HCT116 (cell line): ENCODE measurements around the gene KRT6A. TPM values are rescaled to one million over a fixed set of nuclear protein-coding genes. Genes with fewer than 3 reads are reported as not detected.
A peak's percentile ranks its signal among the peaks of the same experiment; 100 is the strongest.

Experiments used
- ATAC-seq: fragments of 200-7000 bp; cut with Tn5 transposase; 2 replicates; pipeline ENCODE4 v1.9.1; 2020; ENCODE audit warnings: mild to moderate bottlenecking, moderate library complexity
- BruUV-seq: library from RNA; stranded (reverse); fragments of 400-500 nt; replicated peaks from 2 replicates; lab custom pipeline; 2021; lab: Mats Ljungman, UMichigan
- CTCF ChIA-PET: fragments of 300-600 bp; sonication (Branson Sonifier 250); formaldehyde crosslinking; loops from one replicate; lab custom pipeline; 2021; ENCODE audit warnings: antibody characterized with exemption; lab: Charles Lee
- POLR2A ChIA-PET: fragments of 300-600, 350-600 bp; sonication (Branson Sonifier 250); formaldehyde crosslinking; loops from one replicate; lab custom pipeline; 2021; ENCODE audit warnings: antibody characterized with exemption; lab: Charles Lee
- RAD21 ChIA-PET, 2 experiments: fragments of 300-600 bp; sonication (Branson Sonifier 250); formaldehyde crosslinking; loops; one replicate each; lab custom pipeline; 2023; ENCODE audit warnings: low total read pairs in 2 of 2; ENCODE audit not compliant: uncharacterized antibody in 2 of 2, unreplicated experiment in 2 of 2, low non-redundant PET in 1 of 2; lab: Charles Lee
- DNase-seq: peaks from one replicate; pipeline ENCODE4 v3.0.0-alpha.2; 2010; ENCODE audit warnings: low read depth, low spot score
- H2AFZ ChIP-seq: fragments of 200-600 bp; shearing (Covaris generic), sonication (generic); 2 replicates; pipeline ENCODE4 v1.6.1; 2017; ENCODE audit warnings: low read depth, mixed run types, mixed read lengths, antibody characterized with exemption, low read length; ENCODE audit not compliant: poor library complexity, severe bottlenecking
- H3K27ac ChIP-seq: 2 replicates; pipeline ENCODE4 v1.5.1; 2012; ENCODE audit warnings: low read depth, low read length
- H3K27me3 ChIP-seq: fragments of 200-600 bp; sonication (generic); 2 replicates; pipeline ENCODE4 v1.6.1; 2016; ENCODE audit warnings: mixed run types, low read length, mixed read lengths; ENCODE audit not compliant: insufficient read depth
- H3K36me3 ChIP-seq, 2 experiments: fragments of 200-500 bp in 1 of 2; fragments of 200-600 bp in 1 of 2; sonication (Bioruptor generic) in 1 of 2; sonication (generic) in 1 of 2; 2 replicates each; pipeline versions ENCODE4 v1.5.1 to v1.6.1; 2014 to 2016; ENCODE audit warnings: low read length in 2 of 2, inconsistent platforms in 1 of 2, mixed read lengths in 1 of 2, mixed run types in 1 of 2; ENCODE audit not compliant: insufficient read depth in 2 of 2, control insufficient read depth in 1 of 2
- H3K4me1 ChIP-seq, 2 experiments: fragments of 200-600 bp in 1 of 2; sonication (generic) in 1 of 2; 2 replicates each; pipeline versions ENCODE4 v1.5.1 to v1.6.1; 2012 to 2017; ENCODE audit warnings: low read length in 2 of 2, inconsistent platforms in 1 of 2, mild to moderate bottlenecking in 1 of 2, mixed read lengths in 1 of 2, mixed run types in 1 of 2, moderate library complexity in 1 of 2; ENCODE audit not compliant: insufficient read depth in 2 of 2, control insufficient read depth in 1 of 2
- H3K4me2 ChIP-seq: fragments of 200-600 bp; sonication (generic); 2 replicates; pipeline ENCODE4 v1.6.1; 2017; ENCODE audit warnings: mixed run types, low read length, mixed read lengths
- H3K4me3 ChIP-seq, 2 experiments: fragments of 200-600 bp in 1 of 2; sonication (generic) in 1 of 2; replicated peaks in 1 of 2; 2 replicates each; pipeline ENCODE4 v1.5.1; 2011 to 2016; ENCODE audit warnings: low read length in 2 of 2, control low read depth in 1 of 2, low read depth in 1 of 2, mild to moderate bottlenecking in 1 of 2, mixed read lengths in 1 of 2, mixed run types in 1 of 2
- H3K79me2 ChIP-seq: fragments of 200-600 bp; sonication (generic); 2 replicates; pipeline ENCODE4 v1.6.1; 2017; ENCODE audit warnings: mild to moderate bottlenecking, mixed run types, low read length, moderate library complexity, mixed read lengths; ENCODE audit not compliant: insufficient read depth
- H3K9ac ChIP-seq: fragments of 200-600 bp; sonication (generic); 2 replicates; pipeline ENCODE4 v1.6.1; 2016; ENCODE audit warnings: low read length, mixed read lengths
- H3K9me2 ChIP-seq: fragments of 200-600 bp; sonication (generic), shearing (Covaris generic); 2 replicates; pipeline ENCODE4 v1.6.1; 2017; ENCODE audit warnings: mixed run types, mild to moderate bottlenecking, moderate library complexity; ENCODE audit not compliant: insufficient read depth
- H3K9me3 ChIP-seq, 2 experiments: fragments of 200-500 bp in 1 of 2; fragments of 200-600 bp in 1 of 2; sonication (Bioruptor generic) in 1 of 2; sonication (generic) in 1 of 2; 2 replicates each; pipeline ENCODE4 v1.6.1; 2014 to 2017; ENCODE audit warnings: low read length in 2 of 2, mixed read lengths in 2 of 2, inconsistent platforms in 1 of 2, low read depth in 1 of 2, mild to moderate bottlenecking in 1 of 2, mixed run types in 1 of 2, moderate library complexity in 1 of 2; ENCODE audit not compliant: control insufficient read depth in 1 of 2, insufficient read depth in 1 of 2
- H4K20me1 ChIP-seq: fragments of 200-600 bp; sonication (generic), shearing (Covaris generic); 2 replicates; pipeline ENCODE4 v1.6.1; 2017; ENCODE audit warnings: mixed run types, mild to moderate bottlenecking, moderate library complexity; ENCODE audit not compliant: insufficient read depth
- CBX3 ChIP-seq: IDR thresholded peaks from 2 replicates; pipeline ENCODE4 v1.6.1; 2012; ENCODE audit warnings: low read depth
- ELF1 ChIP-seq: IDR thresholded peaks from 2 replicates; pipeline ENCODE4 v1.6.1; 2012; ENCODE audit warnings: low read depth, borderline replicate concordance
- EZH2 ChIP-seq: fragments of 200-600 bp; sonication (generic); IDR thresholded peaks from 2 replicates; pipeline ENCODE4 v1.6.1; 2017; ENCODE audit warnings: antibody characterized with exemption, mixed run types
- JUND ChIP-seq: IDR thresholded peaks from 2 replicates; pipeline ENCODE4 v1.6.1; 2012
- POLR2A ChIP-seq: IDR thresholded peaks from 2 replicates; pipeline ENCODE4 v1.7.0; 2011; ENCODE audit warnings: borderline replicate concordance; ENCODE audit not compliant: insufficient read depth, insufficient read length; ENCODE audit errors: extremely low read depth
- RAD21 ChIP-seq: IDR thresholded peaks from 2 replicates; pipeline ENCODE4 v1.6.1; 2012; ENCODE audit warnings: low read depth, mild to moderate bottlenecking
- SIN3A ChIP-seq: IDR thresholded peaks from 2 replicates; pipeline ENCODE4 v1.6.1; 2012; ENCODE audit warnings: low read depth
- SRF ChIP-seq: IDR thresholded peaks from 2 replicates; pipeline ENCODE4 v1.6.1; 2012; ENCODE audit warnings: low read depth
- TCF7L2 ChIP-seq: IDR thresholded peaks from 2 replicates; pipeline ENCODE4 v1.7.0; 2011; ENCODE audit warnings: borderline replicate concordance, inconsistent platforms; ENCODE audit not compliant: insufficient read depth, insufficient read length; ENCODE audit errors: extremely low read depth
- ZNF274 ChIP-seq: fragments of 200-500 bp; sonication (Bioruptor generic); IDR thresholded peaks from 2 replicates; pipeline ENCODE4 v1.6.1; 2014; ENCODE audit warnings: mild to moderate bottlenecking, low read depth, low read length, inconsistent platforms
- intact Hi-C: fragments of 100-400 bp; cut with micrococcal nuclease; formaldehyde crosslinking; loops from 2 replicates; pipeline ENCODE4 v1.10.0; 2022
- total RNA-seq: library from RNA; stranded (reverse); gene quantifications from one replicate; pipeline ENCODE4 v1.2.1, GENCODE V29; 2021; ENCODE audit not compliant: unreplicated experiment
- TF ChIP-seq, protein P1 (sequence below), 3 experiments: fragments of 200-600 bp in 1 of 3; sonication (generic) in 1 of 3; IDR thresholded peaks in 2 of 3; conservative IDR thresholded peaks in 1 of 3; 2 replicates each; pipeline ENCODE4 v1.5.1; 2012 to 2017; ENCODE audit warnings: low read depth in 2 of 3, low read length in 2 of 3, antibody characterized with exemption in 1 of 3, borderline replicate concordance in 1 of 3, control low read depth in 1 of 3, mild to moderate bottlenecking in 1 of 3, mixed read lengths in 1 of 3, mixed run types in 1 of 3, moderate library complexity in 1 of 3; ENCODE audit not compliant: insufficient read depth in 1 of 3
- TF ChIP-seq, protein P2 (sequence below): IDR thresholded peaks from 2 replicates; pipeline ENCODE4 v1.6.1; 2012
- TF ChIP-seq, protein P3 (sequence below): IDR thresholded peaks from 2 replicates; pipeline ENCODE4 v1.6.1; 2011; ENCODE audit warnings: mild to moderate bottlenecking, low read length, moderate library complexity; ENCODE audit not compliant: insufficient replicate concordance; ENCODE audit errors: extremely low read depth
- TF ChIP-seq, protein P4 (sequence below): IDR thresholded peaks from 2 replicates; pipeline ENCODE4 v1.6.1; 2012

Gene KRT6A
- total RNA-seq, 1 experiment from 2014 or later = 0.66 TPM

DNA sequence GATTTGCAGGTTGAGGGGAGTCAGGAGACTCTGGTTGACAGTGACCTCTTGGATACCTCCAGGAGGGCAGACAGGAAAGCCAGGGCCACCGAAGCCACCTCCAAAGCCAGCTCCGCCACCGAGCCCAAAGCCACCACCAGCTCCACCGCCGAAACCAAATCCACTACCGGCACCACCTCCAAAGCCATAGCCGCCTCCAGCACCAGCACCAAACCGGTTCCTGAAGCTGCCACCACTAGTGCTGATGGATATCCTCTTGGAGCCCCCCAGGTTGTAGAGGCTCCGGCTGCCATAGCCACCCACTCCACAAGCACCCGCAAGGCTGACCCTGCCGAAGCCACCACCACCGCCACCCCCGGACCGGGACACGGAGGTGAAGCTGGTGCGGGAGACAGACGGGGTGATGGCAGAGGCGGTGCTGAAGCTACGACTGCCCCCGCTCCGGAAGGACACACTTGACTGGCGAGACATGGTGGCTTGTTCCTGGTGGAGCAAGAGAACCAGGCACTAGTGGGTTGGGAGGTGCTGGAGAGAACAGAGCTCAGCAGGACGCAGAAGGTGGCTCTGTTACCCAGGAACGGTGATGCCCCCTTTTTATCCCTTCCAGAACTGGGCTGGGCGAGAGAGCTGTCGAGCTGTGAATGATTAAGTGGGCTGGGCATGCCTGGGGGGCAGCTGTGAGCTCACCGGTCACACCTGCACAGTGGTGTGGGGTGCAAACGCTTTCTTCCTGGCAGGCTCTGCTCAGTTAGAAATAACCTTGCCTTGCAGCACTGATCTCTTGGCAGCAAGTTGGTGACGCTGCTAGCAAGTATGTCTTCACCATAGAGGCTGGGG is 27.0 kb upstream of the KRT6A start, which contains the start of gene KRT5:
Gene KRT5, minus strand, starts transcription at position 569 of the 837 bp plus-strand sequence. Its CDS starts 98 bp downstream, at position 471.
- H3K27ac ChIP-seq = peak within 1 kb of the TSS; percentile 55

More for the DNA sequence above, 27.0 kb upstream of the KRT6A start, which contains the start of gene KRT5:
- Histone ChIP-seq H4K20me1 (no peaks in the 10 kb centered on the region), H3K4me3 (peak within 1 kb of the TSS in 1 of 2 experiments; percentile 33; a peak in 2 of 4 replicates), H3K36me3 (no peaks in the 10 kb centered on the region), H3K27me3 (no peaks in the 10 kb centered on the region), H2AFZ (peak within 1 kb of the TSS; percentile 96), H3K4me1 (peaks cover 34 to 63% of the 10 kb centered on the region in 2 experiments), H3K79me2 (no peaks in the 10 kb centered on the region), H3K4me2 (peak within 1 kb of the TSS; percentile 73), H3K9me2 (no peaks in the 10 kb centered on the region), H3K9ac (peak within 1 kb of the TSS; percentile 49), H3K9me3 (no peaks in the 10 kb centered on the region)
- ChIA-PET POLR2A (interaction anchor here (2.1 kb wide), 1 partner anchor 373 kb away, joined by 5 read pairs; no protein-coding TSS in a partner anchor), RAD21 (no interaction called here), CTCF (interaction anchor here (1.1 to 2.0 kb wide), 3 partner anchors 16 to 350 kb away, joined by 3 to 7 read pairs (median 7); no protein-coding TSS in a partner anchor)
- no peak for TF ChIP-seq SRF
- TF ChIP-seq, protein P1, sequence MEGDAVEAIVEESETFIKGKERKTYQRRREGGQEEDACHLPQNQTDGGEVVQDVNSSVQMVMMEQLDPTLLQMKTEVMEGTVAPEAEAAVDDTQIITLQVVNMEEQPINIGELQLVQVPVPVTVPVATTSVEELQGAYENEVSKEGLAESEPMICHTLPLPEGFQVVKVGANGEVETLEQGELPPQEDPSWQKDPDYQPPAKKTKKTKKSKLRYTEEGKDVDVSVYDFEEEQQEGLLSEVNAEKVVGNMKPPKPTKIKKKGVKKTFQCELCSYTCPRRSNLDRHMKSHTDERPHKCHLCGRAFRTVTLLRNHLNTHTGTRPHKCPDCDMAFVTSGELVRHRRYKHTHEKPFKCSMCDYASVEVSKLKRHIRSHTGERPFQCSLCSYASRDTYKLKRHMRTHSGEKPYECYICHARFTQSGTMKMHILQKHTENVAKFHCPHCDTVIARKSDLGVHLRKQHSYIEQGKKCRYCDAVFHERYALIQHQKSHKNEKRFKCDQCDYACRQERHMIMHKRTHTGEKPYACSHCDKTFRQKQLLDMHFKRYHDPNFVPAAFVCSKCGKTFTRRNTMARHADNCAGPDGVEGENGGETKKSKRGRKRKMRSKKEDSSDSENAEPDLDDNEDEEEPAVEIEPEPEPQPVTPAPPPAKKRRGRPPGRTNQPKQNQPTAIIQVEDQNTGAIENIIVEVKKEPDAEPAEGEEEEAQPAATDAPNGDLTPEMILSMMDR (IDR thresholded peaks at IDR 0.05 in 2 of 3, conservative IDR thresholded peaks at IDR 0.05 in 1 of 3; ENCODE audit: borderline replicate concordance in 1 of 3, insufficient read depth in 1 of 3, low read depth in 2 of 3, low read length in 2 of 3) = no peak
- no peak for TF ChIP-seq ELF1
- TF ChIP-seq SIN3A = no peak
- no peak for TF ChIP-seq RAD21
- no peak for TF ChIP-seq CBX3
- TF ChIP-seq POLR2A = no peak
- no peak for TF ChIP-seq EZH2
- TF ChIP-seq, protein P2, sequence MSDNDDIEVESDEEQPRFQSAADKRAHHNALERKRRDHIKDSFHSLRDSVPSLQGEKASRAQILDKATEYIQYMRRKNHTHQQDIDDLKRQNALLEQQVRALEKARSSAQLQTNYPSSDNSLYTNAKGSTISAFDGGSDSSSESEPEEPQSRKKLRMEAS = no peak
- TF ChIP-seq, protein P3, sequence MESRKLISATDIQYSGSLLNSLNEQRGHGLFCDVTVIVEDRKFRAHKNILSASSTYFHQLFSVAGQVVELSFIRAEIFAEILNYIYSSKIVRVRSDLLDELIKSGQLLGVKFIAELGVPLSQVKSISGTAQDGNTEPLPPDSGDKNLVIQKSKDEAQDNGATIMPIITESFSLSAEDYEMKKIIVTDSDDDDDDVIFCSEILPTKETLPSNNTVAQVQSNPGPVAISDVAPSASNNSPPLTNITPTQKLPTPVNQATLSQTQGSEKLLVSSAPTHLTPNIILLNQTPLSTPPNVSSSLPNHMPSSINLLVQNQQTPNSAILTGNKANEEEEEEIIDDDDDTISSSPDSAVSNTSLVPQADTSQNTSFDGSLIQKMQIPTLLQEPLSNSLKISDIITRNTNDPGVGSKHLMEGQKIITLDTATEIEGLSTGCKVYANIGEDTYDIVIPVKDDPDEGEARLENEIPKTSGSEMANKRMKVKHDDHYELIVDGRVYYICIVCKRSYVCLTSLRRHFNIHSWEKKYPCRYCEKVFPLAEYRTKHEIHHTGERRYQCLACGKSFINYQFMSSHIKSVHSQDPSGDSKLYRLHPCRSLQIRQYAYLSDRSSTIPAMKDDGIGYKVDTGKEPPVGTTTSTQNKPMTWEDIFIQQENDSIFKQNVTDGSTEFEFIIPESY = no peak
- no peak for TF ChIP-seq ZNF274
- TF ChIP-seq JUND = no peak
- TF ChIP-seq, protein P4, sequence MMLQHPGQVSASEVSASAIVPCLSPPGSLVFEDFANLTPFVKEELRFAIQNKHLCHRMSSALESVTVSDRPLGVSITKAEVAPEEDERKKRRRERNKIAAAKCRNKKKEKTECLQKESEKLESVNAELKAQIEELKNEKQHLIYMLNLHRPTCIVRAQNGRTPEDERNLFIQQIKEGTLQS = no peak
- TF ChIP-seq TCF7L2 = no peak
- intact Hi-C loops = no loop called here
- no peak for DNase-seq
- BruUV-seq = no TSS peak
- no peak for ATAC-seq
